DND-41 (cell line): ENCODE measurements around the gene MARCHF10.

Source experiments
- EZH2 ChIP-seq: IDR thresholded peaks from 3 replicates; pipeline ENCODE4 v1.6.1; 2012; ENCODE audit warnings: borderline replicate concordance, low read depth, mild to moderate bottlenecking, moderate library complexity, low read length, inconsistent platforms; ENCODE audit not compliant: severe bottlenecking
- TF ChIP-seq, protein P1 (sequence below): IDR thresholded peaks from 2 replicates; pipeline ENCODE4 v1.5.1; 2012; ENCODE audit warnings: borderline replicate concordance, low read length, moderate library complexity, mild to moderate bottlenecking; ENCODE audit not compliant: poor library complexity, severe bottlenecking; ENCODE audit errors: extremely low read depth

DNA sequence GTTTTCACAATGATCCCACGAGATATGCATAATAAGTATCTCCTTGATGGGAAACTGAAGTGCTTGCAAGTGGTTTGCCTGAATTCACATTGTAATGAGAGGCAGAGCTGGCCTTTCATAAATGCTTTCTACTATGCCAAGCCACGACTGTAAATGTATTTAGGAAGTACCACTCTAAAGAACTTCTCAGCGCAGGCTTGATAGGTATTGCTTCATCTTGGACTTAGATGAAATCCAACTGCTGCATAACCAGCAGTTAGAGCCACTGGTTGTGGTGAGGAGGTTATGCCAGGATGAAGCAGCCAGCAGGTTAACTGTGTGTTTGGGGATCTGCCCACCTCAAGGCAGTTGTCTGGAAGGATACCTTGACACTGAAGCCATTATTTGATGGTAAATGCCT, 26.8 kb downstream of the MARCHF10 start:
- TF ChIP-seq, protein P1, sequence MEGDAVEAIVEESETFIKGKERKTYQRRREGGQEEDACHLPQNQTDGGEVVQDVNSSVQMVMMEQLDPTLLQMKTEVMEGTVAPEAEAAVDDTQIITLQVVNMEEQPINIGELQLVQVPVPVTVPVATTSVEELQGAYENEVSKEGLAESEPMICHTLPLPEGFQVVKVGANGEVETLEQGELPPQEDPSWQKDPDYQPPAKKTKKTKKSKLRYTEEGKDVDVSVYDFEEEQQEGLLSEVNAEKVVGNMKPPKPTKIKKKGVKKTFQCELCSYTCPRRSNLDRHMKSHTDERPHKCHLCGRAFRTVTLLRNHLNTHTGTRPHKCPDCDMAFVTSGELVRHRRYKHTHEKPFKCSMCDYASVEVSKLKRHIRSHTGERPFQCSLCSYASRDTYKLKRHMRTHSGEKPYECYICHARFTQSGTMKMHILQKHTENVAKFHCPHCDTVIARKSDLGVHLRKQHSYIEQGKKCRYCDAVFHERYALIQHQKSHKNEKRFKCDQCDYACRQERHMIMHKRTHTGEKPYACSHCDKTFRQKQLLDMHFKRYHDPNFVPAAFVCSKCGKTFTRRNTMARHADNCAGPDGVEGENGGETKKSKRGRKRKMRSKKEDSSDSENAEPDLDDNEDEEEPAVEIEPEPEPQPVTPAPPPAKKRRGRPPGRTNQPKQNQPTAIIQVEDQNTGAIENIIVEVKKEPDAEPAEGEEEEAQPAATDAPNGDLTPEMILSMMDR, result no peak
- no peak for TF ChIP-seq EZH2
